Stimulated activated naive CD4-positive, alpha-beta T cell treated with Interleukin-2 at 50 U/mL for 16 hours (primary cell): ENCODE results near the gene GAREM1.
"Not testable (repeated sequence)": the region's sequence is repeated elsewhere in the genome, so short reads cannot be mapped to it uniquely, and the experiment has no call there.

Source experiments
- DNase-seq: peaks from one replicate; lab custom pipeline; 2025; lab: John Stamatoyannopoulos, UW

The GAREM1 gene

DNA sequence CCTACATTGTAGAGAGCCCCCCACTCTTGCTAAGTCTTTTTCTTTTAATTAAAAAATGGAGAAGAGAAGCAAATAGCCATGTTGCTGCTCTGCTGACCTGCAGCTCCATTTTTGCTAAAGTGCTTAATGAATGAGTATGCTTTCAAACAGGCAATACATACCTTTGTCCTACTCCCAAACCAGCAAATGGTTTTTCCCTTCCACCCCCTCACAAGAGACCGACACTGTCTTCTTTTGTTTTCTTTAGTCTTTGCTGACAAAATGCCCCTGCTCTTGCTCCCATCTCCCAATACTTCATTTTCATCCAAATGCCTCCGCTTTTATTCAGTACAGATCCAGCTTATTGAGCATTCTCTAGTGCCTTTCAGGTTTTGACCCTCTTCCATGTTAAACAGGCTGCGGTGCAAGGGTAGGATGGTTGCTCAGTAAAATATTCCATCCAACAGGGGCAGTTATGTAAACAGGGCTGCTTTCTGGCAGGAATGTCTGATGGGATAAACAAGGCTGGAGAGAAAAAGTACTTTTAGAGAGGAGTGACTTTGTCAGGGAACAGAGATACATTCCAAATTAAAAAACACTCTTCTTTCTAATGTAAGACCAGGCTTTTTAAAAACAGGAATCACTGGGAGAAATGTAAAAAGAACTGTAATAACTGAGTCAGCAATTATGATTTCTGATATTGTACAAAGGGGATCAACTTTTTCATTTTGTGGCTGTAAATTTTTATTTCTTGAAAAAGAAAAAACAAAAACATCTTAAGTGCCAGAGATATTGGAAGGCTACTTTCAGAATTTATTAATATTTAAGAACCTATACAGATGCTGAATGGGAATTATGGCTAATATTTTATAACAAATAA is 144.0 kb downstream of the GAREM1 start:
- DNase-seq, result no peak

DNA sequence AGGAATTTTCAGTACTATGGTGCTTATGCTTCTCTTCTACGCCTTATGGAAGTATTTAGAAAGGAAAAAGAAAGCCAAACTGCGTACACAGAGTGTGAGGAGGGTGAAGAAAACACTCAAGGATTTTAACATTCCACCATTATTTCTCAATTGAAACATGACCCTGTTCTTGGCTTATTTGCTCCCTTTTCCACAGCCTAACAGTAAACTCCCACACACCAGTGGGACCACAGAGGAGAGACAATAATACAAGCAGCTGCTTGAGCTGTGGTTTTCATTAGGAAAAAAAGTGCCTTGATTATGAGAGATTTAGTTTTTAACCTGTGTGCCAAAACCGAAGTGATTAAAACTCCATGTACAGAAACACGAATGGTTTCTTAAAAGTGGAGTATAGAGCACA is 146.5 kb downstream of the GAREM1 start:
- DNase-seq, result no peak

DNA sequence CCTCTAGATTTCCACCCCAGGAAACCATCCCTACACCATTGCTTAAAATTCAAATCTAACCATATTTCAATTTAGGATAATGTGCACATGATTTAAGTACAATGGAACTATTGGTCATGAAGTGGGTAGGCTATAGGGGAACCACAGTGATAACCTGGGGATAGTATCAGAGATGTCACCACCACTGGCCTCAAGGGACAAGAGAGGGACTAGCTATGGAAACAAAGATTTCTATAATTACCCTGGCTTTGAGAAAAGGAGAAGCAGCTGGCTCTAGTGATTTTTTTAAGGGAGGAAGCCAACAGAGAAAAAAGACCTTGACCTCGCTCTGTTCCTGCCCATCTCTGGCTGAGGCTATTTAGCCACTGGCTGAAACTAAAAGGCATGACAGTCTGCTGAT is 148.9 kb downstream of the GAREM1 start:
- no peak for DNase-seq

DNA sequence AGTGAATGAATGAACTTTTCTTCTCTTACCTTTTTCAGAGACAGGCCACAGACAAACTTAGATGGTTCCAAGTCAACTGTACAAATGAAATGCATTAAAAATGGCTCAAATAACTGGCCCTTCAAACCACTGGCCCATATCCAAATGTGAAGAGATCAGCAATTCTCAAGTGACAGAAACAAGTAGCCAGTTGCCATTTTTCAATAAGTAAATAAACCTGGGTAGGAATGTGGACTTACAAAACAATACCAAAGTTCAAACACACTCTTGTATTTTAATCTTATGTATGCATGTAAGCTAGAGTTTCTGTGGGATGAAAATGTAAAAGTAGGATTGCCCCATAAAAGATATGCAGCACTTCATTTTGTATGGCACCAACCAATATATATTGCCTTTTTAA is 151.6 kb downstream of the GAREM1 start:
- no peak for DNase-seq

DNA sequence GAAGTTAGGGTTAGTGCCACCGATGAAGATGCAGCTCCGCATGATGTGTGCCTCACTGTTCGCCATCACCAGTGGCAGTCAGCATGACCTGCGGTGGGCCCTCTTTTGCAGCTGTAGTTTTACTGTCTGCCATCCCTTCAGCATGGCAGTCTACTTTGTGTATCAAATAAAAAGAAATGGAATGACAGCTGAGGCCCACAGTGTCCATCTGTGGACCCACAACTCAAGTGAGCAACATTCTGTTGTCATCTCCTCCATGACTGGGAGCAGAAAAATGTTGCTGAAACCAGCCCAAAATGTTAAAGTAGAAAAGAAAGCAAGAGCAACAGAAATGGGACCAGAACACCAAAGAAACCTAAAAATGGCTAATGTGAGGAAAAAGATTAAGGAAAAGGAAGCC is 152.1 kb downstream of the GAREM1 start:
- DNase-seq, result no peak

DNA sequence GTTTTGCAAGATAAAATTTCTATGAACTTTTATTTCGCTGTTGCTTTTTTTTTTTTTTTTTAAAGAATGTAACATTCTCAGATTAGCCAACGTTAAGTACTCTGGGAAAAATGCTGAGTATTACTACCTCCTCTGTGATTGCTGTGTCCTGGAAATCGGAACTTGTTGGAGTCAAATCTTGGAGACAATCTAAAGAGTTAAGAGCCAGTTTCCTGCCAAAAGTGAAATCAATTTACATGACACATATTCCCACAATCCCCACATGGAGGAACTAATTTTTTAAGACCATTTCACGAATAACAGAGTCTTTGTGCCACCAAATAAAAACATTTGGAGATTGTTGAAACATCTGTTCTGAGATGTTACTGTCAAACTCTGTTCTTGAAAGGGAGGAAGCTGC is 153.0 kb downstream of the GAREM1 start:
- no peak for DNase-seq

DNA sequence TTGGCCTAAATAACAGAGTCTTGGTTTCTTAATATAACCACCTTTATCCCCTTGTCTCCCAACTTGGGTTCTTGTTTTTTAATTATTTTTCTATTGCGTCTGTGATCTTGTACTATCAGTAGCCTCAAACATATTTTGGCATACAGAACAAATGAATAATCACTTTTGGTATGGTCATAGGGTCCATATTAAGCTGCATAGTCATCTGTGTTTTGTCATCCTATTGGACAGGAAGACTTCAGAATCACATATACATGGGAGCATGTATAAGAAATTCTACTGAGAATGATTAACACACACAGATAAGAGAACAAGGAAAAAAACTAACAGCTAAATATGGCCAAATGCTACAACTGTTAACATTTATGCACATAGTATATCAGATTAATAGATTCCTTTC is 154.8 kb downstream of the GAREM1 start:
- DNase-seq, result no peak

DNA sequence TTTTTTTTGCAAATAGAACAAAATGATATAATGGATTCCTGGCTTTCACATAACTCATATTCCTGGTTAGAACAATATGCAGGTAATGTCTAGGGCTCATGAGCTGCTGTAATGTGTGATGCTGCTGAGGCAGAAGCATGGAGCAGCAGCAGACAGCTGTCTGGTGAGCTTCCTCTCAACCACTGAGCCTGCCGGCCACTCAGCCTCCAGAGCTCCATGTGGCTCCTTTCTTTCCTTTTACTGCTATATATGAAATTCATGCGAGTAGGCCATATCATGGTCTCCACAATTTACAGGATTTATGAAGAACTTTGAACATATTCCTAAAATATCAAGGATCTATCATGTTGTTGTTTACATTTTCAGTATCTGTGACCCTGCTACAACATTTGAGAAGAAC is 159.9 kb downstream of the GAREM1 start:
- no peak for DNase-seq

DNA sequence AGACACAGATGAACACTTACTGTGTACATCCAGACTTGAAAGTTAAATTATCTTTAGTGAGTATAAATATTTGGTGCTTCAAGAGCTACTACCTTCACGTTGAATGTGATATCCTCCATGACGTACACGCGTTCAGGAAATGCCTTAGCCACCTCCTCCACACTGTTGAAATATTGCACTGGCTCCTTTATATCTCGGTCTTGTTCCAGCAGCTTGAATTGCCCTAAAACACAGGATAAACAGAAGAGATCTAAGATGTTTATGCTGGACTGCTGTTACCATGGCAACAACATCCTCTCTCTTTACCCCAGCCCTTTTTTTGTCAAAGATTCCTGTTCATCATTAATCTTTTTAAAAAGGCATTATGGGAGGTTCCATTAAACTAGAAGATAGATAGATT is 160.6 kb downstream of the GAREM1 start:
- no peak for DNase-seq

DNA sequence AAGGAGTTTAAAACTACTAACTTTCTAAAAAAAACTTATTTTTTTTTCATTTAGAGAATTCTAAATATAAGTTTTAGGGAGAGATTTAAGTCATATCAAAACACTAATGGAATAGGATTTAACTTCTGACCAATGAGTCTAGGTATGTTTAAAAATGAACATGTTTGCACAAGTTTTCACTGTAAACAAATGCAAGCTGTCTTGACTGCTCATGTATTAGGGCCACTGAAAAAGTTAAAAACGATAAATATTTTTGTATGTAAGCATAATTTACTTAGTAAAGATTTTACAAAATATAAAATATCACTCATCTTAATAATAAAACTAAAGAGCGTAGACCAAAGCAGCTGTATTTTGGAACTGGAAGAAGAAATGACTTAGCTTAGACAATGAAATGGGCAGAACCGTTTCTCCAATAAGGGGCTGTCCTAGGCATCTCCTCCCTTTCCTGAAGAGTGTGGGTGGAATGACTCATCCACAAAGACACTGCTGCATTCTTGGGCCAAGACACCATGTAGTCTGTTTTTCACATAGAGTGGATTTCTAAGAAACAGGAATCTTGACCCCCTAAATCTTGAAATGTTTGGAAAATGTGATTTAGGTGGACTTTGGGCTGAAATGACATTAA is 162.1 kb downstream of the GAREM1 start:
- no peak for DNase-seq

DNA sequence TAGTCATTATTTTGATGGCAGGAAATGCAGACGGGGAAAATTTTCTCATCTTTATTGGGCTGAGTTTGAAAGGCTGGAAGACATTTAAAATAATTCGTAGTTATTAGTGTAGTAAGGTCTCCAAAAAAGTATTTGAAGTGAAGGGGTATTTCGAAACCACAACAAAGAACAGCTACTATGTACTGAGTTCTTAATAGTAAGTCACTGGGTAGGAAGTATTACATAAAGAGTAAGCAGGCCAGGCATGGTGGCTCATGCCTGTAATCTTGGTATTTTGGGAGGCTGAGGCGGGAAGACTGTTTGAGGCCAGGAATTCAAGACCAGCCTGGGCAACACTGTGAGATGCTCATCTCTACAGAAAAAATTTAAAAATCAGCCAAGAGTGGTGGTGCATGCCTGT is 167.3 kb downstream of the GAREM1 start:
- no peak for DNase-seq

DNA sequence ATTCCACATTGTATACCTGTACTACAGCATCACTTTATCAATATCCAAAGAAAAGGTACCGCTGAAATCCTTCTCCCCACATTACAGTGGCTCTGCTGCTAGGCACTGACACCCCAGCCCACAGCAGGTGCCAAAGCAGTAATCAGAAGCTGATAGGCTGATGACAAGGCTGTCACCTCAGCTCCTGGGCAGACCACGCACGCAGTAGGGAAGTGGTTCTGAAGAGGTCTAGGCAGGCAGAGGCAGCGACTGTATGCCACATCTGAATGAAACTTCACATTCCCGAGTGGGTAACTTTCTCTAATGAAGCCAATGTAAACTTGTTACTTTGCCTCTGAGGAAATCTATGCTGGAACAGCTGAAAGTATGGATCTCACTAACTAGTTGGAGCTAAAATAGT is 167.9 kb downstream of the GAREM1 start:
- no peak for DNase-seq

DNA sequence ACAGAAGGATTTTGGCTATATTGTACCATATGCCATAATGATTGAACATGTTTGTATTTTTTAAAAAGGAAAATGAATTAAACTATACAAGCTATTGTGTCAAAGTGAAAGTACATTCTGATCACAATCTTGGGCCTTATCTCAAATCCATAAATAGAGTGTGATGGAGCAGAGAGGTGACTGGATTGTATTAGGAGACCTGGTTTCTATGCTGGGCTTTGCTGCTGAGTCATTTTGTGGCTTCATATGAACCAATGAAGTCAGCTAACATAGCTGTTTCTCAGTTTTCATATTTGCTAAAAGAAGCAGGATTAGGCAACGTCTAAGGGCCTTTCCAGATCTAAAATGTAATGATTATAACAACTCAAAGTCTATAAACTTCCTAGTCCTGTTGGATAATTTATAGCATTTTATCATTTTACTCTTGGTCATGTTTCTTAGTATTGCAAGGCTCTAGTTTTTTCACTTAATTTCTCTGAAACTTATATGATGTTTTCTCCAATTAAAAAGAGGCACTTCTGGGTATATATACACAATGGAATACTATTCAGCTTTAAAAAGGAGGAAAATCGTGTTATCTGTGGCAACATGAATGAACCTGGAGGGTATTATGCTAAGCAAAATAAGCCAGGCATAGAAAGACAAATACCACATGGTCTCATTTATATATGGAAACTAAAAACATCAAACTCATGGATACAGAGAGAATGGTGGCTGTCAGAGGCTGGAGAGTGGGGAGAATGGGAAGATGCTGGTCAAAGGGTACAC is 168.5 kb downstream of the GAREM1 start:
- DNase-seq, result no peak

DNA sequence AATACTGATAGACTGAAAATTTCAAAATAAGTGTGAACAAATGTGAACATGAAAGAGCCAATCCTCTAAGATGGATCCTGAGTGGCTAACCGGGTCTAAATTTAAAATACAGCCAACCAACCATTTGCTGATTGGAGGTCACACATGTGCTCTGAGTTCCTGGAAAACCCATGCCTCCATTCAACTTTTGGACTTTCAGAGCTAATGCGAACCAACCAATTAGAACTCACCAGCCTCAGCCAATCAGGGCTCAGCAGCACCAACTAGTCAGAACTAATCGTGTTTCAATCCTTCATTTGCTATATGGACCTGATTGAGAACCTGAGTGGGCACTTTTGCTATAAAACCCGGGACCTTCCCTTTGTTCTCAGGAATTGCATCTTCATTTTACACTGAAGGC is 169.3 kb downstream of the GAREM1 start:
- no peak for DNase-seq

DNA sequence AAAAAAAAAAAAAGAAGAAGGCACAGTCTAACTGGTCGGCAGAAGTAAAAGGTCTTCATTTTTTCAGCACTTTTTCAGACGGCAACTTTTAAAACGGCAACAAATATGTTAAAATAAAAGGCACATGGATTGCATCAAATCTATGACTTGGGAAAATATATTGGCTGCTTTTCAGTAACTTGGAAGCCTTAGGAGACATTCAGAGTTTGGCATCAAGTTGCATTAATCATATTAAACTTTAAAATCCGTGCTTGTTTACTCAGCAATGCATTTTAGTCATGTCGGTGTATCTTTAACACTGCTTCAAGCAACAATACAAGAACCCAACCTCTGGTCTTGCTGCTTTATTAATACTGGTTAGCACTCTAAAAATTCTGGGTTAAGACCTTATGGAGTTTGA is 169.8 kb downstream of the GAREM1 start:
- no peak for DNase-seq

DNA sequence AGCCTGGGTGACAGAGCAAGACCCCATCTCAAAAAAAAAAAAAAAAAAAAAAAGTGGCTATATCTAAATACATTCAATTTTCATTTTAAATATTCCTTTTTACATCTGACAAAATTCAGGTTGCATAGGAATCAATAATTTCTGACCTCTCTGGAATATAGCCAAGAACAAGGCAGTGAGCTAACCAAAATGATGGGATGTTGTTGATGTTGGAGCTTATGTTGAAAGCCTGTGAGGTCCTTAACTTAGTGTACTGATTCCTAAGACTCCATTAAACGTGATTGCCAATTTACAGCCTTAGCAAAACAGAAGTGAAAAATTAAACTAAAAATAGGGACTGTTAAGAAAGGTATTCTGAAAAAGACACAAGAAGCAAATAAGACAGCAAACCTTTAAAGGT is 171.2 kb downstream of the GAREM1 start:
- DNase-seq, result no peak

DNA sequence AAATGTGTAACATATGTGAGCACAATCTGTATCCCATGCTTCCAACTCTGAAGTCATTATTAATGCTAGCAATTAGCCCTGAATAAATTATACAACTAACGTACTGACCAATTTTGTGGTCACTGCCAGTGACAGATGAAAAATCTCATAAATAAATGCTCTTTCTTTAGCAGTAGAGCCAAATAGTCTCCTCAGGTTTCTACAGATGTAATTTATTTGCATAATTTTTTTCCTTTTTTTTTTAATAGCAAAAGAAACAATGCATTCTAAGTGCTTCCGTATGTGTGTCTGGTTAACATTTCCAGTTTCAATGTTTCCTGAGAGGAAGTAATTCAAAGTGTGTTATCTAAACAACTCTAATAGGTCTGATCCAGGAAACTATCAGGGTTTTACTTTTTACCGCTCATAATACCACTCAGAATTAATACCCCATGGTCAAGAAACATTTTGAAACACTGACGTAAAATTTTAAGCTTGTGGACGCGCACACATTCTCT is 172.5 kb downstream of the GAREM1 start:
- no peak for DNase-seq

DNA sequence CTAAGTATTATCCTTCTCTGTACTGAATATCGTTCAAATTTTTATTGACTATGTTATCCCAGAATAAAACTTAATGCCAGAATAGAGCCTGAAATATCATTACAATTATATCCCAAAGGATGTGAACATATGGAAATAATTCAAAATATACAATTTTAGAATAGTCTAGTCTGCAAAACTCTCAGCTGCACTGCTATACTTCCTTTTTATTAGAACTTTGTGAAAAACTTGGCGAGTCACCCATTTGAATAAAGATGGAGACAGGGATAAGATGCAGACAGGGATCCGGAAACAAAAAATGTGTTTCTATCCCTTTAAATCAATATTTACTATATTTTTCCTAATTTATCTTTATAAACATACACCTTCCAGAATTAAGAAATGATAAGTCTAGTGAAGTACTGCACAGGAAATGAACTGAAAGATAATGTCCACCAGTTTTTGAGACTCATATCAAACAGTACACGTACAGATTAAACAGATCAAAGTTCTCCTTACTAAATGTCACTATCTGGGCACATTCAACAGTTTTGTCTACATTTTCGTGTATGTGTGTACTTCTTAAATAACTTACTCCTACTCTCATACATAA is 173.0 kb downstream of the GAREM1 start:
- DNase-seq, result no peak

DNA sequence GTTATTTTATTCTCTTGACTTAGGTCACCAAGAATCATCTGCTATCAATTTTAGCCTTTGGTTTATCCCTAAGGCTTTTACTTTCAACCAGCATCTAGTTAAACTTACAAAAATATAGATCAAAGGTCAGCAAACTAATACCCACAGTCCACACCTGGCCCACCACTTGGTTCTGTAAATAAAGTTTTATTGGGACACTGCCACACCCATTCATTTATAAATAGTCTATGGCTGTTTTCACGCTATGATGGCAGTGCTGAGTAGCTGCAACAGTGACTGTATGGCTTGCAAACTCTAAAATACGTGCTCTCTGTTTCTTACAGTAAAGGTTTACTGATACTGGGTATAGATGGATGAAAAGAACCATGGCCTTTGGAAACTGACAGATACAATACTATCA is 173.8 kb downstream of the GAREM1 start:
- no peak for DNase-seq

DNA sequence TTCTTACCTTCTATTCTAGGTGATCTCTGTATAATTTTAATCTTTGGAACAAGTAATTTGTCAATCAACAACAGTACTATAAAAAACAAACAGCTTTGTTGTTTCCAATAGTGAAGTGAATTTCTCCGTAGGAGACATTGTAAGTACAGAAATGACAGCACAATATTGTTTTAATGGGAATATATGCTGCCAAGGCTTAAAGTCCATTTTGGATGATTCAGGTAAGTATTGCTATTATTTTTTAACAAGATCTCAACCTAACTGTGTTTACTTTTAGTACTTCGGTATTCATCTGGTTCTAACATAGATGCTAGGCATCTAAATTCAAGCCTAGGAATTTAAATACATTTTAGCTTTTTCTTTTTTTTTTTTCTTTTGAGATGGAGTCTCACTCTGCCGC is 175.1 kb downstream of the GAREM1 start:
- no peak for DNase-seq

DNA sequence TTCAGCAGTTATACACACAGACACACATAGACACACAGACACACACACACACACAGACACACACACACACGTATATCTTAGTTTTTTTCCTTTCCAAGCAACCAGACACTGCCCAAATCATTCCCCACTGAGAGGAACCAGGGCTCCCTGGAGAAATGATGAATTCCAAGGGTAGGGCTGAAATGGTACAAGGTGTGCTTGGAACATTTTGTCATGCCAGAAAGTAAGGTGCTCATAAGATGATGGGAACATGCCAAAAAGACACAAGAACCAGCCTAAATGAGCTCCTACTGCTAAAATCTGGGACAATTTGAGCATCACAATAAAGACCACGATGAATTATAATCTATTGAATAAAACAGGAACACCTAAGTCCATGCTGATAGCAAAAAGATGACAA is 177.6 kb downstream of the GAREM1 start:
- DNase-seq, result no peak

DNA sequence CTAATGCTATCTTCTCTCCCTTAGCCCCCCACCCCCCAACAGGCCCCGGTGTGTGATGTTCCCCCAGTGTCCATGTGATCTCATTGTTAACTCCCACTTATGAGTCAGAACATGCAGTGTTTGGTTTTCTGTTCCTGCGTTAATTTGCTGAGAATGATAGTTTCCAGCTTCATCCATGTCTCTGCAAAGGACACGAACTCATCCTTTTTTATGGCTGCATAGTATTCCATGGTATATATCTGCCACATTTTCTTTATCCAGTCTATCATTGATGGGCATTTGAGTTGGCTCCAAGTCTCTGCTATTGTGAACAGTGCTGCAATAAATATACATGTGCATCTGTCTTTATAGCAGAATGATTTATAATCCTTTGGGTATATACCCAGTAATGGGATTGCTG is 179.1 kb downstream of the GAREM1 start:
- not testable (repeated sequence) for DNase-seq

DNA sequence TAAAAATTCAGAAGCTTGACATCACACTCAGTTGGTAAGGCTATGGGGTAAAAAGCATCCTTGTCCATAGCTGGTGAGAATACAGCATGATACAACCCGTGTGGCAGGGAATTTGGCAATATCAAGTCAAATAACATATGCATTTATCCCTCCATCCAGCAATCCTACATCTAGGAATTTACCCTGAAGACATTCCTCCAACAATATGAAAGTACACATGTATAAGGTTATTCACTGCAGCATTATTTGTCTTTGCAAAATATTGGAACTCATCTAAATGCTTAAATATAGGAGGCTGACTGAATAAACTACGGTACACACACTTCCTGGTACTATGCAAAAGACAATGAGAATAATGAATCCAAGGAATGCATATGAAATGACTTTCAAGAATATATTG is 179.9 kb downstream of the GAREM1 start:
- DNase-seq, result no peak
